Neural progenitor cell (in vitro differentiated cells): Measurements from ENCODE around the gene CRIM1.

Experiments used
- CTCF ChIP-seq: fragments of 200-600 bp; sonication (generic); IDR thresholded peaks from 2 replicates; pipeline ENCODE4 v1.5.1; 2017; ENCODE audit warnings: antibody characterized with exemption, mild to moderate bottlenecking
- EZH2 ChIP-seq: fragments of 200-600 bp; sonication (generic); IDR thresholded peaks from 2 replicates; pipeline ENCODE4 v1.6.1; 2017; ENCODE audit warnings: antibody characterized with exemption, mild to moderate bottlenecking, moderate library complexity
- EZH2phosphoT487 ChIP-seq: fragments of 200-600 bp; sonication (generic); IDR thresholded peaks from 2 replicates; pipeline ENCODE4 v1.6.1; 2017; ENCODE audit warnings: antibody characterized with exemption

- TF ChIP-seq CTCF: no peak
- TF ChIP-seq EZH2: no peak
- no peak for TF ChIP-seq EZH2phosphoT487
Measured at GRCh38 chr2:36387258-36387916, 31.8 kb downstream of the CRIM1 start.
